Left lung (tissue), 10 donors: ENCODE results near the gene FMO3. TPM values are rescaled to one million over a fixed set of nuclear protein-coding genes. Genes with fewer than 3 reads are reported as not detected.
A peak's percentile ranks its signal among the peaks of the same experiment; 100 is the strongest.

Experiments used
- ATAC-seq: fragments of 200-7000 bp; cut with Tn5 transposase; one replicate; pipeline ENCODE4 v1.9.1; 2020; ENCODE audit warnings: moderate library complexity
- DNase-seq, 4 donors: peaks; one replicate each; pipeline ENCODE4 v3.0.0-alpha.2; 2013 to 2020
- H3K27ac ChIP-seq, 2 donors: fragments of 200-600 bp; sonication (generic) in 1 of 2; one replicate each; pipeline versions ENCODE4 v1.5.0 to v1.8.0; 2020 to 2021
- H3K27me3 ChIP-seq, 2 donors: fragments of 200-600 bp; sonication (generic) in 1 of 2; one replicate each; pipeline versions ENCODE4 v1.5.0 to v1.8.0; 2020 to 2021
- H3K36me3 ChIP-seq, 2 donors: fragments of 200-600 bp; sonication (generic) in 1 of 2; one replicate each; pipeline versions ENCODE4 v1.5.0 to v1.8.0; 2020 to 2021
- H3K4me1 ChIP-seq, 2 donors: fragments of 200-600 bp; one replicate each; pipeline ENCODE4 v1.8.0; 2021
- H3K4me3 ChIP-seq, 2 donors: fragments of 200-600 bp; sonication (generic) in 1 of 2; one replicate each; pipeline versions ENCODE4 v1.5.0 to v1.8.0; 2020 to 2021; ENCODE audit warnings: mild to moderate bottlenecking in 1 of 2
- H3K9me3 ChIP-seq, 2 donors: fragments of 200-600 bp; sonication (generic) in 1 of 2; one replicate each; pipeline versions ENCODE4 v1.5.0 to v1.8.0; 2020 to 2021
- intact Hi-C, 2 donors: fragments of 100-400 bp; cut with DNase I; formaldehyde crosslinking; loops; one replicate each; pipeline versions ENCODE4 v1.11.2 to v1.14.2; 2022
- polyA plus RNA-seq, 6 donors: library from polyadenylated mRNA; unstranded; fragments of 120-200 nt; gene quantifications; one replicate each; pipeline ENCODE4 v1.2.1, GENCODE V29; 2013; ENCODE audit not compliant: insufficient read length in 6 of 6
- total RNA-seq, 2 donors: library from RNA; stranded (reverse); fragmentation: NEBNext Ultra II Directional; extraction: Animal tissue kit (Norgen Biotek cat#: 25700); gene quantifications; one replicate each; pipeline ENCODE4 v1.2.1, GENCODE V29; 2021
- TF ChIP-seq, protein P1 (sequence below), 2 donors: fragments of 200-600 bp; sonication (generic) in 1 of 2; IDR thresholded peaks; one replicate each; pipeline versions ENCODE4 v1.5.0 to v1.8.0; 2021; ENCODE audit warnings: antibody characterized with exemption in 2 of 2
- donor health status: DM: no; HTN: yes; CAD: no.
- donor health status: DM: no; HTN: no; CAD: no.

The FMO3 gene
- total and polyA plus RNA-seq, 8 donors: 0.97 to 5.4 (median 1.7) TPM

GRCh38 chr1:171062902-171063301 lies 27.8 kb upstream of the FMO3 start:
- no peaks in the 10 kb centered on the region for H3K9me3 ChIP-seq
- intact Hi-C loops: no loop called here
- no peak overlapping the region for H3K27ac ChIP-seq
- H3K4me1 ChIP-seq: no peaks in the 10 kb centered on the region
- TF ChIP-seq, protein P1, sequence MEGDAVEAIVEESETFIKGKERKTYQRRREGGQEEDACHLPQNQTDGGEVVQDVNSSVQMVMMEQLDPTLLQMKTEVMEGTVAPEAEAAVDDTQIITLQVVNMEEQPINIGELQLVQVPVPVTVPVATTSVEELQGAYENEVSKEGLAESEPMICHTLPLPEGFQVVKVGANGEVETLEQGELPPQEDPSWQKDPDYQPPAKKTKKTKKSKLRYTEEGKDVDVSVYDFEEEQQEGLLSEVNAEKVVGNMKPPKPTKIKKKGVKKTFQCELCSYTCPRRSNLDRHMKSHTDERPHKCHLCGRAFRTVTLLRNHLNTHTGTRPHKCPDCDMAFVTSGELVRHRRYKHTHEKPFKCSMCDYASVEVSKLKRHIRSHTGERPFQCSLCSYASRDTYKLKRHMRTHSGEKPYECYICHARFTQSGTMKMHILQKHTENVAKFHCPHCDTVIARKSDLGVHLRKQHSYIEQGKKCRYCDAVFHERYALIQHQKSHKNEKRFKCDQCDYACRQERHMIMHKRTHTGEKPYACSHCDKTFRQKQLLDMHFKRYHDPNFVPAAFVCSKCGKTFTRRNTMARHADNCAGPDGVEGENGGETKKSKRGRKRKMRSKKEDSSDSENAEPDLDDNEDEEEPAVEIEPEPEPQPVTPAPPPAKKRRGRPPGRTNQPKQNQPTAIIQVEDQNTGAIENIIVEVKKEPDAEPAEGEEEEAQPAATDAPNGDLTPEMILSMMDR (IDR thresholded peaks at IDR 0.05): no peak
- H3K27me3 ChIP-seq: no peaks in the 10 kb centered on the region
- no peaks in the 10 kb centered on the region for H3K36me3 ChIP-seq
- DNase-seq: no peak
- no peak for ATAC-seq
- H3K4me3 ChIP-seq: no peak overlapping the region

- TF ChIP-seq, protein P1 (IDR thresholded peaks at IDR 0.05): no peak
These were observed 15.7 kb upstream of the FMO3 start for GRCh38 chr1:171075041-171075440.

DNA sequence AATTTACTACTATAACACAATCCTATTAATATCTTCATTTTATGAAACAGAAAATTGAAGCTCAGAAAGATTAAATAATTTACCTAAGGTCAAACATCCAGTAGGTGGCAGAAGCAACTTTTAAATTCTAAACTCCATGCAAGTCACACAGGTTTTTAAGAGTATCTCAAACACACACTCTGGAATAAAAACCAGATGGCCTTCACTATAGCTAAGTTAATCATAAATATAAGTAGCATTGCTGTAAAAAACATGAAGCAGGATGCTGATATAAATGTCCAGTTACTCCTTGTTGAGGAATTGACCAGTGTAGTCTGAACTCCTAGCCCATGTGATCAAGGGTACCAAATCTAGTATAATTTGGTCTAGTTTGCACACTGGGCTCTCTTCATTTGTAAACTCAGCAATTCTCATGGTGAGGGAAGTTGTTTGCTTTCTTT lies 9.4 kb upstream of the FMO3 start:
- no peaks in the 10 kb centered on the region for H3K9me3 ChIP-seq
- H3K27me3 ChIP-seq: no peaks in the 10 kb centered on the region
- TF ChIP-seq, protein P1 (IDR thresholded peaks at IDR 0.05): peak in 1 of 2 donors; percentile 20
- ATAC-seq: peak; percentile 80
- peak in 2 of 4 donors; percentile 42 to 57 for DNase-seq
- peak overlapping the region in 1 of 2 donors; percentile 67 for H3K27ac ChIP-seq
- intact Hi-C loops: loop anchor here in 1 of 2 donors (10.0 kb wide), 1 partner anchor 143 kb away; no protein-coding TSS in a partner anchor
- H3K4me3 ChIP-seq: no peak overlapping the region
- H3K4me1 ChIP-seq: peaks cover 0 to 7% of the 10 kb centered on the region in 2 donors
- no peaks in the 10 kb centered on the region for H3K36me3 ChIP-seq

More at GRCh38 chr1:171075041-171075440, 15.7 kb upstream of the FMO3 start:
- intact Hi-C loops: no loop called here
- no peaks in the 10 kb centered on the region for H3K27me3 ChIP-seq
- no peaks in the 10 kb centered on the region for H3K9me3 ChIP-seq
- H3K4me1 ChIP-seq: no peaks in the 10 kb centered on the region
- H3K4me3 ChIP-seq: no peak overlapping the region
- no peak overlapping the region for H3K27ac ChIP-seq
- ATAC-seq: no peak
- no peak for DNase-seq
- no peaks in the 10 kb centered on the region for H3K36me3 ChIP-seq

DNA sequence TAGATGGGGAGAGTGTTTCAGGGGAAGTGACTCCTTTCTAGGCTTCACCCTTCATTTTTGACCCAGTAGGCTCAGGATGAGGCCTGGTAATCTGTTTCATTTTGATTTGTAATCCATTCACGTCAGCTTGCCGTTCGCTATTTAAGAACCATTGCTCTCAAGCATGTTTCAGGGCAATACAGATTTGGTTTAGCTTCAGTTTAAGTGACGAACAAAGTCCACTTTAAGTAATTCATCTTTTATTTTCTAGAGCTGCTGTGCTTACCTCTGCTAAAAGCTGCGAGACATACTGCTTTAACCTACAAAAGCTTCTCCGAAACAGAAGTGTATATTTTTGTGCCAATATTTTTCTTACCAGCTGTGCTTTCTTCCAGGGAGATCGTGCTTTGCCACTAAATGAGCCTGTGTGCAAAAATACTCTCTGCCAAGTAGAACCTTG lies 8.9 kb upstream of the FMO3 start:
- Histone ChIP-seq H3K27ac (peak overlapping the region in 1 of 2 donors; percentile 67), H3K27me3 (no peaks in the 10 kb centered on the region), H3K9me3 (no peaks in the 10 kb centered on the region), H3K36me3 (no peaks in the 10 kb centered on the region), H3K4me1 (peaks cover 0 to 7% of the 10 kb centered on the region in 2 donors), H3K4me3 (no peak overlapping the region)
- intact Hi-C loops: loop anchor here in 1 of 2 donors (10.0 kb wide), 1 partner anchor 143 kb away; no protein-coding TSS in a partner anchor
- ATAC-seq: no peak
- TF ChIP-seq, protein P1 (IDR thresholded peaks at IDR 0.05): no peak
- peak in 1 of 4 donors; percentile 12 for DNase-seq

DNA sequence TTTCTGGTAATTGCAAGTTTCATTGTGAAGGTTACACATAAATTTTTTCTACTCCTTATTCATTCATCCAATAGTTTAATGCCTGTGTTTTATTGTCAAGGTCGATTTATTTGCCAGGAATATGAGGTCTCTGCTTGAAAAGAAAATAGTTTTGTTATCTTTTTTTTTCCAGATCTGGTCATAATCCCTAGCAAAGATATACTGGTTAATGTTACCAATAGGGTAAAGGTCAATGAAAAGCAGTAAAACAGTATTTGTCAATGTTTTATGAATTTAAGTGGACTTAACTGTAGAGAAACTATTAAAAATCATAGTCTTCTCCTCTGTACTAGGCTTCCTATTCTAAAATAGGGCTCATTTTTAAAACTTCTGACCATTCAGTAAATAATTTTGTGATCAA lies 8.1 kb upstream of the FMO3 start:
- Histone ChIP-seq H3K9me3 (no peaks in the 10 kb centered on the region), H3K27ac (no peak overlapping the region), H3K27me3 (no peaks in the 10 kb centered on the region), H3K4me1 (peaks cover 0 to 7% of the 10 kb centered on the region in 2 donors), H3K4me3 (no peak overlapping the region), H3K36me3 (no peaks in the 10 kb centered on the region)
- TF ChIP-seq, protein P1 (IDR thresholded peaks at IDR 0.05): no peak
- DNase-seq: no peak
- intact Hi-C loops: loop anchor here in 1 of 2 donors (10.0 kb wide), 1 partner anchor 142 kb away; no protein-coding TSS in a partner anchor
- ATAC-seq: no peak
